WTC11 (cell line): ENCODE measurements around the gene PLXDC2. TPM values are rescaled to one million over a fixed set of nuclear protein-coding genes. Genes with fewer than 3 reads are reported as not detected.

Source experiments
- ATAC-seq: fragments of 200-7000 bp; cut with Tn5 transposase; 2 replicates; pipeline ENCODE4 v1.10.0; 2021; ENCODE audit warnings: mild to moderate bottlenecking, moderate library complexity
- CTCF ChIA-PET: fragments of 300-600 bp; sonication (Branson Sonifier 250); formaldehyde crosslinking; loops from one replicate; lab custom pipeline; 2021; ENCODE audit warnings: antibody characterized with exemption; lab: Charles Lee
- POLR2A ChIA-PET: fragments of 350-600 bp; sonication (Branson Sonifier 250); formaldehyde crosslinking; loops from one replicate; lab custom pipeline; 2021; ENCODE audit warnings: antibody characterized with exemption; lab: Charles Lee
- DNase-seq: peaks from one replicate; pipeline ENCODE4 v3.0.0; 2021; ENCODE audit warnings: low spot score
- H3K27ac Mint-ChIP-seq: 2 replicates; pipeline ENCODE4 v1.8.0; 2021; ENCODE audit warnings: mixed read lengths
- H3K27me3 Mint-ChIP-seq: 2 replicates; pipeline ENCODE4 v1.8.0; 2021; ENCODE audit warnings: low read depth, mild to moderate bottlenecking, moderate library complexity, mixed read lengths
- H3K36me3 Mint-ChIP-seq: 2 replicates; pipeline ENCODE4 v1.8.0; 2021; ENCODE audit warnings: mixed read lengths
- H3K4me1 Mint-ChIP-seq: 2 replicates; pipeline ENCODE4 v1.8.0; 2022; ENCODE audit warnings: mixed read lengths
- H3K4me3 Mint-ChIP-seq: 2 replicates; pipeline ENCODE4 v1.8.0; 2021; ENCODE audit warnings: mild to moderate bottlenecking, moderate library complexity, mixed read lengths
- H3K9me3 Mint-ChIP-seq: 2 replicates; pipeline ENCODE4 v1.8.0; 2021; ENCODE audit warnings: mixed read lengths
- ATF2 ChIP-seq: sonication (generic); formaldehyde crosslinking; IDR thresholded peaks from 2 replicates; pipeline ENCODE4 v1.8.1; 2022; ENCODE audit warnings: low read depth, missing genetic modification reagents, borderline replicate concordance
- ATF6 ChIP-seq: sonication (generic); formaldehyde crosslinking; IDR thresholded peaks from 2 replicates; pipeline ENCODE4 v1.8.1; 2023; ENCODE audit warnings: mild to moderate bottlenecking, missing genetic modification reagents
- E2F4 ChIP-seq: sonication (generic); formaldehyde crosslinking; IDR thresholded peaks from 2 replicates; pipeline ENCODE4 v1.8.1; 2022; ENCODE audit warnings: low read depth, mild to moderate bottlenecking, moderate library complexity, missing genetic modification reagents, borderline replicate concordance
- E2F5 ChIP-seq: sonication (generic); formaldehyde crosslinking; IDR thresholded peaks from 2 replicates; pipeline ENCODE4 v1.8.1; 2022; ENCODE audit warnings: mild to moderate bottlenecking, moderate library complexity, missing genetic modification reagents
- ETV6 ChIP-seq: sonication (generic); formaldehyde crosslinking; IDR thresholded peaks from 2 replicates; pipeline ENCODE4 v1.8.1; 2022; ENCODE audit warnings: mild to moderate bottlenecking, missing genetic modification reagents
- GTF2I ChIP-seq: fragments of 250-450 bp; sonication (Bioruptor Pico); conservative IDR thresholded peaks from 2 replicates; pipeline ENCODE4 v1.4.0; 2021; ENCODE audit warnings: mild to moderate bottlenecking
- IRF1 ChIP-seq: sonication (generic); formaldehyde crosslinking; IDR thresholded peaks from 2 replicates; pipeline ENCODE4 v1.8.0; 2023; ENCODE audit warnings: missing genetic modification reagents
- MLX ChIP-seq: sonication (generic); formaldehyde crosslinking; IDR thresholded peaks from 2 replicates; pipeline ENCODE4 v1.8.1; 2023; ENCODE audit warnings: mild to moderate bottlenecking, missing genetic modification reagents, moderate library complexity
- NR1H2 ChIP-seq: sonication (generic); formaldehyde crosslinking; IDR thresholded peaks from 2 replicates; pipeline ENCODE4 v1.9.0; 2021; ENCODE audit warnings: mild to moderate bottlenecking, moderate library complexity, missing genetic modification reagents
- PRDM15 ChIP-seq: sonication (generic); formaldehyde crosslinking; IDR thresholded peaks from 2 replicates; pipeline ENCODE4 v1.8.0; 2022; ENCODE audit warnings: missing genetic modification reagents
- STAT6 ChIP-seq: sonication (generic); formaldehyde crosslinking; conservative IDR thresholded peaks from 2 replicates; pipeline ENCODE4 v1.8.1; 2023; ENCODE audit warnings: mild to moderate bottlenecking, low read depth, missing genetic modification reagents, moderate library complexity
- TP53 ChIP-seq: sonication (generic); formaldehyde crosslinking; IDR thresholded peaks from 2 replicates; pipeline ENCODE4 v1.8.1; 2023; ENCODE audit warnings: mild to moderate bottlenecking, missing genetic modification reagents
- USF2 ChIP-seq: sonication (generic); formaldehyde crosslinking; IDR thresholded peaks from 2 replicates; pipeline ENCODE4 v1.8.1; 2023; ENCODE audit warnings: mild to moderate bottlenecking, missing genetic modification reagents, moderate library complexity
- ZBTB43 ChIP-seq: sonication (generic); formaldehyde crosslinking; IDR thresholded peaks from 2 replicates; pipeline ENCODE4 v1.8.1; 2023; ENCODE audit warnings: mild to moderate bottlenecking, missing genetic modification reagents
- ZNF281 ChIP-seq: sonication (generic); formaldehyde crosslinking; IDR thresholded peaks from 2 replicates; pipeline ENCODE4 v1.8.0; 2023; ENCODE audit warnings: mild to moderate bottlenecking, missing genetic modification reagents
- ZNF396 ChIP-seq: fragments of 250-450 bp; sonication (Bioruptor Pico); IDR thresholded peaks from 2 replicates; pipeline ENCODE4 v1.8.0; 2021; ENCODE audit warnings: mild to moderate bottlenecking, moderate library complexity, borderline replicate concordance
- total RNA-seq: library from RNA; stranded (reverse); gene quantifications from 3 replicates; pipeline ENCODE4 v1.2.3, GENCODE V29; 2021

Gene PLXDC2
- total RNA-seq, 1 experiment from 2014 or later = 31.7 TPM

GRCh38 chr10:19789607-19790006 lies 26.6 kb upstream of the PLXDC2 start:
- no peak for ATAC-seq
- no peak for DNase-seq
- POLR2A ChIA-PET = no interaction called here
- Mint-ChIP-seq H3K27ac (no peak overlapping the region), H3K27me3 (no peaks in the 10 kb centered on the region), H3K4me3 (no peak overlapping the region), H3K9me3 (peaks cover 4% of the 10 kb centered on the region; the same call in 1 of the 2 replicates), H3K36me3 (no peaks in the 10 kb centered on the region), H3K4me1 (peaks cover 32% of the 10 kb centered on the region)
- TF ChIP-seq TP53 (CRISPR knock-in tag) (no peak), ZNF281 (CRISPR knock-in tag) (no peak), ETV6 (CRISPR knock-in tag) (no peak), IRF1 (no peak), ATF2 (no peak), PRDM15 (CRISPR knock-in tag) (no peak), ZNF396 (no peak), E2F5 (no peak), ATF6 (no peak), MLX (CRISPR knock-in tag) (no peak), E2F4 (CRISPR knock-in tag) (no peak)
- CTCF ChIA-PET = no interaction called here

GRCh38 chr10:19791032-19791431 lies 25.2 kb upstream of the PLXDC2 start:
- Mint-ChIP-seq H3K4me1 (peaks cover 23% of the 10 kb centered on the region), H3K27me3 (no peaks in the 10 kb centered on the region), H3K4me3 (no peak overlapping the region), H3K36me3 (no peaks in the 10 kb centered on the region), H3K9me3 (no peaks in the 10 kb centered on the region; the same call in 1 of the 2 replicates), H3K27ac (no peak overlapping the region)
- ChIA-PET CTCF (no interaction called here), POLR2A (no interaction called here)
- ATAC-seq (no peak), DNase-seq (no peak)
- TF ChIP-seq USF2 (CRISPR knock-in tag) (no peak), NR1H2 (CRISPR knock-in tag) (no peak), GTF2I (no peak), STAT6 (CRISPR knock-in tag) (no peak), ZBTB43 (CRISPR knock-in tag) (no peak)
